ENCODE results near the gene SLC1A2.

SLC1A2 gene

GRCh38 chr11:35225946-35226520 is 193.3 kb downstream of the SLC1A2 start:
- DNase-seq (ENCODE audit: low read depth in 3 of 3) = no peak

DNA sequence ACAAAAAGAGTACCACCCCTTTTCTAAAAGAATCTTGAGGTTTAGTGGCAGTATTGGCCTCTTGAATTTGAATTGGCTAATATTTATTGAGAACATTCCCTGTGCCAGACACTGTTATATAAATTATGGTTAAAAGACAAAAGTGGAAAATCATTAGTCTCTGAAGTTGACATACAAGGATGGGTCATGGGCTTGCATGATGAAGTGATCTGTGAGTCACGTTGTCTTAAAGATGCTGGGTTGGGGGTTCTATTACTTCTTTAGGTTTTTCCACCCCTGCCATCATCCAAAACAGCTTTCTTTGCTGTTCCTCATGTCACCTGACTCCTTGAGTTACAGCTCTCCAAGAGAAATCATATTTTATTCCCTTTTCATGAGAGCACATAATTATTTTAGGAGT is 195.4 kb downstream of the SLC1A2 start:
- DNase-seq (ENCODE audit: low read depth in 3 of 3) = no peak

DNA sequence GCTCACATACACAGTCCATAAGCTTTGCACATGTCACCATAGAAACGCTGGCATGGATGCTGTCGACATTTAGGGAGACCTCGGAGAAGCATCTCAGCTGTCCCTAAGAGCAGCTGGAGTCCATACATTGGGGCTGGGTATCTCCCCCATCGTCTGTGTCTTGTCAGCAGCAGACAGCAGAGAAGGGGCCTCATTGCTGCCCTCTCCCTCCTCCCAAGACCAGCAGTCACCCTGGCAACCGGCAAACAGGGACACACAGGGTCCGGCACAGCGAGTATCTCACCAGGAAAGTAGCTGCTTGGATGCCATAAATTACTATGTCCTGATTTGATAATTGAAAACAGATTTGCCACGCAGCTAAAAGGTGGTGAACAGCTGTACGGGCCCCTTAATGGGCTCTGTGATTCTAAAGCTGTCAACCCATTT is 196.0 kb downstream of the SLC1A2 start:
- DNase-seq (ENCODE audit: low read depth in 3 of 3) = no peak

DNA sequence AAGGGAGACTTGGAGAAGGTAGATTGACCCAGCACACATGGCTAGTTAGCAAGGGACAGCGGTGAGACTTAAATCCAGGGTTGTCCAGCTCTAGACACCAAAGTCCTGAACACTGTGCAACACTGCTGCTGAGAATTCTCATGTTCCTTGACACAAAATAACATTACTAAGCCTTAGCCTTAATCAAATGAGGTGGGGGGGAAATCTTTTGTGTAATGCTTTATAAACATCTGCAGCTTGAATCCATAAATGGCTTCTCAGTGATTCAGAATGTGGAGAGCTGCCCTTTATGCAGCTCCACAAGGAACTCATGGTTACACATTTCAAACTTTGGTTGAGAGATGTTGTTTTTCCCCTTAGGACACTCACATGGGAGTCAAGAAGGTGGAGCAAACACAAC is 200.4 kb downstream of the SLC1A2 start:
- DNase-seq (ENCODE audit: low read depth in 3 of 3) = no peak

GRCh38 chr11:35216962-35217678 is 202.2 kb downstream of the SLC1A2 start:
- no peak for DNase-seq (ENCODE audit: low read depth in 3 of 3)

DNA sequence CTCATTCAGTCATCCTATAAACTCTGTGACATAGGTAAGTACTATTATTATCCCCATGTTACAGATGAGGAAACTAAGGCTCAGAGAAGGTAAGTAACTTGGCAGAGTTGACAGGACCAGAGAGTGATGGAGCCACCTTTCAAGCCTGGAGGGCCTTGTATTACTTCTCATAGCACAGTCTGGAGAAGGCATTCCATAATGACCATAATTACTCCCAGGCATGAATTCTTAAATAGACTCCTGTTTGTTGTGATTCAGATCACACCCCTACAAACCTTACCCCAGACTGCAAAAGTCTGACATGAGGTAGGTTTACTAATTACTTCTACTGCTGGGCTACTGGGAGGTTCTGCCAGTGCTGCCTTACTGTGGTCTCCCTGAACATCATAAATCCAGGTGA is 203.4 kb downstream of the SLC1A2 start:
- no peak for DNase-seq (ENCODE audit: low read depth in 3 of 3)

DNA sequence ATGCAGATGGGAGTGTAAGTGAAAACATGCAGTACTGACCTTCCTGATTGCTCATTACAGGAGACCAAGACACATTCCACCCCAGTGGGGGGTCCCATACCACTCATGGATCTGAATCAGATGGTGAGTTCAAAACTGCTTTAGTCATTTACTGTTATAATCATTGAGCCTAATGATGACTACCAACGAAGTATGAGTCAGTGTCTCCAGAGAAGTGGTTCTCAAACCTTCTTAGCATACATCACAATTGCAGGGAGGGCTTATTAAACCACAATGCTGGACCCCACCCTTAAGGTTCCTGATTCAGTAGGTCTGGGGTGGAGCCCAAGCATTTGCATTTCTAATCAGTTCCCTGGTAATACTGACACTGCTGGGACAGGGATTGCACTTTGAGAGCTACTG is 204.6 kb downstream of the SLC1A2 start:
- DNase-seq (ENCODE audit: low read depth in 3 of 3) = peak; percentile 18 to 54 (median 35)

DNA sequence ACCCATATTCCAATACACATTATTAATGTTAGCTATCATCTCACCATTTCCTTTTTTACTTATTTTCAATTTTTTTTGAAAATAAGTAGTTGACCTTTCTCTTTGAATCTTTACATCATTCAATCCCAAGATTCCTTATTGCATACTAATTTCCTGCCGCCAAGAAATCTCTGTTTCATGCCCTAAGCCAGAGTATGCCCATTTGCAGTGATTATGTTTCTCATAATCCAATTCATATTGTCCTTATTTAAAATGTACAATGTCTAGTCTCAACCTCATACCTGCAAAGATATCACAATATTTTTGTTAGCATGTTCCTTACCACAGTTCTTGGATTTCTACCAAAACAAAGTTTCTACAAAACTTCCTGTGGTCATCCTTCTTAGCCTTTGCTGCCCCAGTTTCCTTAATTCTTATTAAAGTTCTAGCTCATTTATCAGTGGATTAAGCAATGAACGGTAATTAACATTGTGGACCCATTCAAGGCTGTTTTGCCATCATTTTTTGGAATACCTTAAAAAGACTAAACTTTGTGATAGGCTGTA is 205.1 kb downstream of the SLC1A2 start:
- DNase-seq (ENCODE audit: low read depth in 3 of 3) = no peak

- no peak for DNase-seq (ENCODE audit: low read depth in 3 of 3)
Observed at GRCh38 chr11:35211952-35212351, 207.4 kb downstream of the SLC1A2 start.

- no peak for DNase-seq (ENCODE audit: low read depth in 3 of 3)
Observed at GRCh38 chr11:35210876-35211546, 208.3 kb downstream of the SLC1A2 start.

- no peak for DNase-seq (ENCODE audit: low read depth in 3 of 3)
Observed at GRCh38 chr11:35208795-35209194, 210.6 kb downstream of the SLC1A2 start.

DNA sequence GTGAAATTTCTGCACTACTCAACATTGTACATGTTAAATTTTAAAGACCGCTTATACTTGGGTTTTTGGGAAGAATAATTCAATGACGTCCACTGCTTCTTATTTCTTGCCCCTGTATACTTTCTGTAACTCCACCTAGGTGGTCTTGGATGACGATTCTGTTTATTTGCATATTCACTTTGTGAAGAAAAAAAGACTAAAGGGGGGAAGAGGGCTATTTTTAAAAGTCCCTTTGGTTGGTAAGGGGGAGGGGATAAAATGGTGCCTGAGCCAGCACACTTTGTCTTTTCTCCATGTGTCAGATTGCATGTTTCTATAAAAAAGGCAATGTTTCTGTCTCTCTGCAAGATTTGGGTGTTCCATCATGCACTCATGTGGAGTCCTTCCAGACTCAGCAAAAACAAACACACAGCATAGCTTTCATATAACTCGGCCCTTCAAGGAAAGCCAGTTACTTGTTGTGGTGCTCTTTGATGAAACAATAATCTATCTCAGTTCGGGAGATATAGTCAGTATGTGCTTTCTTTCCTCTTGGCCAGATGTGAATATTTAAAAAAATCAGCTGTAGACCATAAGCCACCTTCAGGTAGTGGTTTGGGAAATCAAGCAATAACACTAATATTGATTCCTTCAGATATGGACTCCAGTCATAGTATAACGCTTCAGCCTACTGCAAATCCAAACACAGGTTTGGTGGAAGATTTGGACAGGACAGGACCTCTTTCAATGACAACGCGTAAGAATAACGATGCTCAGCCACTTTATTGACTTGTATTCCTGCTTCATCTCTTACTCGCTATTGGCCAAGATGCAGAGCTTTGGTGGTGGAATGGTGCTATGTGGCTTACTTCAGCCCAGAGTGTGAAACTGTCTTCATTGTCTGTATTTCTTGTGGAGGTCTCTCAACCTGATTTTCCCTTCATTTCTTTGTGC is 211.6 kb downstream of the SLC1A2 start:
- DNase-seq (ENCODE audit: low read depth in 3 of 3) = no peak

GRCh38 chr11:35206616-35207015 is 212.7 kb downstream of the SLC1A2 start:
- DNase-seq (ENCODE audit: low read depth in 3 of 3) = no peak

GRCh38 chr11:35204614-35205013 is 214.7 kb downstream of the SLC1A2 start:
- no peak for DNase-seq (ENCODE audit: low read depth in 3 of 3)

All from stimulated activated CD4-positive, alpha-beta T cell treated with anti-CD3 and anti-CD28 coated beads, TNF-alpha, amount 100 ng/mL, for 48 hours (primary cell).